Measurements from ENCODE around the gene PIP4K2A. TPM values are rescaled to one million over a fixed set of nuclear protein-coding genes. Genes with fewer than 3 reads are reported as not detected.

The PIP4K2A gene
- total RNA-seq, 2 donors from 2014 or later = 42.6 to 58.6 TPM

DNA sequence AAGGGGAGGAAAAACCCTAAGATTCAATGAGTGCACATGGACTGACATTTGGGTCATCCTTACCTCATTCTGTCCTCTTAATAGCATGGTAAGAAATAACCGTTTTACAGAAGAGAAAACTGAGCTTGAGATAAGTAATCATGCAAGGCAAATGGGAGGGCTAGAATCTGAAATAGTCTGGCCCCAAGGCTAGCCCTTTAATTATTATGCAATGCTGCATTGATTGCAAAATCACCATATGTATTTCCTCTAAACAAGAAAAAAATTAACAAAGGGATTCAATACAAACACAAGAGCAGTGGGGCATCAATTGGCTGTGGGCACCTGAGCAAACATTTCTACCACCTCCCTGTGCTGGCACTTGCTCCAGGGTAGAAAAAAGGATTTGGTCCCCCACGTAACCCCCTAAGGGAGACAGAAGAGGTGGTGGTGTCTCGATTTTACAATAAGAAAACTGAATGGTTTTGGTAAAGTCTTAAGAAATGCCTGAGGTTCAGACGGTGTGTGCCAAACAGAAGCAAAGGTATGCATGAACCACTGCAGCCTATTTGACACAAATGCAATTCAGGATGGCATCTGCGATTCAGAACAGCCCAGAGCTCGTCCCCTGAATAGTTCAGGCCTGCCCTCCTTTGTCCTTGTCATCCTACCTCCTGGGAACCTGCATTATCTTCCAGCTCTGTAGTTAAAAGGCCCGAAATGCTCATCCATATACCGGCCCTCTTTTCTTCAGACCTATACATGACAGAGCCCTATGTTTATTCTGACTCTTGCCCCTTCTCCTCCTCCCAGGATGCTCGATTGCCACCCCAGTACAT, 23.6 kb downstream of the PIP4K2A start:
- H3K4me1 ChIP-seq (ENCODE audit: control insufficient read depth in 1 of 2, low read depth in 2 of 2) = peaks cover 26 to 50% of the 10 kb centered on the region in 2 donors
- TF ChIP-seq, protein P1, sequence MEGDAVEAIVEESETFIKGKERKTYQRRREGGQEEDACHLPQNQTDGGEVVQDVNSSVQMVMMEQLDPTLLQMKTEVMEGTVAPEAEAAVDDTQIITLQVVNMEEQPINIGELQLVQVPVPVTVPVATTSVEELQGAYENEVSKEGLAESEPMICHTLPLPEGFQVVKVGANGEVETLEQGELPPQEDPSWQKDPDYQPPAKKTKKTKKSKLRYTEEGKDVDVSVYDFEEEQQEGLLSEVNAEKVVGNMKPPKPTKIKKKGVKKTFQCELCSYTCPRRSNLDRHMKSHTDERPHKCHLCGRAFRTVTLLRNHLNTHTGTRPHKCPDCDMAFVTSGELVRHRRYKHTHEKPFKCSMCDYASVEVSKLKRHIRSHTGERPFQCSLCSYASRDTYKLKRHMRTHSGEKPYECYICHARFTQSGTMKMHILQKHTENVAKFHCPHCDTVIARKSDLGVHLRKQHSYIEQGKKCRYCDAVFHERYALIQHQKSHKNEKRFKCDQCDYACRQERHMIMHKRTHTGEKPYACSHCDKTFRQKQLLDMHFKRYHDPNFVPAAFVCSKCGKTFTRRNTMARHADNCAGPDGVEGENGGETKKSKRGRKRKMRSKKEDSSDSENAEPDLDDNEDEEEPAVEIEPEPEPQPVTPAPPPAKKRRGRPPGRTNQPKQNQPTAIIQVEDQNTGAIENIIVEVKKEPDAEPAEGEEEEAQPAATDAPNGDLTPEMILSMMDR (IDR thresholded peaks at IDR 0.05) = no peak
- no peaks in the 10 kb centered on the region for H3K9me3 ChIP-seq
- no peak for DNase-seq (ENCODE audit: low spot score)
- H3K27ac ChIP-seq = no peak overlapping the region
- no peak for ATAC-seq (ENCODE audit: insufficient number of reproducible peaks, low FRiP score, low read depth)
- H3K27me3 ChIP-seq (replicated peaks; ENCODE audit: insufficient read depth) = no peaks in the 10 kb centered on the region
- H3K36me3 ChIP-seq = no peaks in the 10 kb centered on the region
- no peak overlapping the region for H3K4me3 ChIP-seq

DNA sequence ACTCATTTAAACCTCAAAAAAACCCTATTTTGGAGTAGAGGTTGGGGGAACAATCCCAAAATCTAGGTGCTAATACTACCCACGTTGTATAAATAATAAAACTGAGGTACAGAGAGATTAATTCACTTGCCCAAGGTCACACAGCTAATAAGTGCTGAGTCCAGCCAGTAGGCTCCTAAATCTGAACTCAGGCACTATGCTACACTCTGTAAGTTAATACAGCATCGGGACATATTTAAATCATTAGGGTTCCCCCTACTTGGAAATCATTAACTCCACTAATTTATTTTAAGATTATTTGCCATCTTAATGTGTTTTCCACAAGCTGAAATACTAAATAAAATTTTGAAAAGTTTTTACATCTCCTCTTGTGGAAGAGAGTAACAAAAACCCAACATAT, 24.2 kb downstream of the PIP4K2A start:
- Histone ChIP-seq H3K4me3 (no peak overlapping the region), H3K27ac (no peak overlapping the region), H3K36me3 (no peaks in the 10 kb centered on the region), H3K27me3 (replicated peaks; ENCODE audit: insufficient read depth) (no peaks in the 10 kb centered on the region), H3K9me3 (no peaks in the 10 kb centered on the region), H3K4me1 (ENCODE audit: control insufficient read depth in 1 of 2, low read depth in 2 of 2) (peaks cover 26 to 53% of the 10 kb centered on the region in 2 donors)
- ATAC-seq (ENCODE audit: insufficient number of reproducible peaks, low FRiP score, low read depth) (no peak), DNase-seq (ENCODE audit: low spot score) (no peak)
- TF ChIP-seq, protein P1 (IDR thresholded peaks at IDR 0.05) = no peak

DNA sequence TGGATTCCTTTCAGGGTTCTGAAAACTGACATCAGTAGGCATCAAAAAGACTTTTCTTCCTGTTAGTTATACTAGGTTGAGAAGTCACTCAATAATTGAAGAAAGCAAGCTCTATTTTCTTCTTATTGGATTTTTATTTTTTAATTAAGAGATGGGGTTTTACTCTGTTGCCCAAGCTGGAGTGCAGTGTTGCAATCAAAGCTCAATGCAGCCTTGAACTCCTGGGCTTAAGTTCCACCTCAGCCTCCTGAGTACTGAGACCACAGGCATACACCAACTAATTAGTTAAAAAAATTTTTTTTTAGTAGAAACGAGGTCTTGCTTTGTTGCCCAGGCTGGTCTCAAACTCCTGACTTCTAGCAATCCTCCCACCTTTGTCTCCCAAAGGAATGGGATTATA, 28.0 kb downstream of the PIP4K2A start:
- H3K9me3 ChIP-seq = no peaks in the 10 kb centered on the region
- TF ChIP-seq, protein P1 (IDR thresholded peaks at IDR 0.05) = no peak
- H3K4me3 ChIP-seq = no peak overlapping the region
- no peak for DNase-seq (ENCODE audit: low spot score)
- H3K27me3 ChIP-seq (replicated peaks; ENCODE audit: insufficient read depth) = no peaks in the 10 kb centered on the region
- H3K36me3 ChIP-seq = no peaks in the 10 kb centered on the region
- H3K27ac ChIP-seq = no peak overlapping the region
- no peak for ATAC-seq (ENCODE audit: insufficient number of reproducible peaks, low FRiP score, low read depth)
- peaks cover 35 to 72% of the 10 kb centered on the region in 2 donors for H3K4me1 ChIP-seq (ENCODE audit: control insufficient read depth in 1 of 2, low read depth in 2 of 2)

DNA sequence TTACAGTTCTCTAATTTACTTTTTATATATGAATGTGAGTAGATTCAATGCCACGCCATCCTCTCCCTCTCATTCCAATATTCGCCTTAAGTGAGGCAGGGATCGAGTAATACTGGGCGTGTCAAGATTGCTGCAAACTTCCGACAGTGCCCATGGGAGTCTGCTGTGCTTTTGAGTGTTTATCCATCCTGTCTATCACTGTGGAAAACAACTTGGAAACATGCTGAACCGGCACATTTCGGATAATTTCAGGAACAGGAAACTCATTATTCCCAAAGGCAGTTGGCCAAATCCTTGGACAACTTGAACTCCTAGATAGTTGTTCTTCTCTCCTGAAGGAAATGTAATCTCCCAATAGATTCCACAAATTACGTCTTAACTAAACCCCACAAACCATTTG, 28.5 kb downstream of the PIP4K2A start:
- TF ChIP-seq, protein P1 (IDR thresholded peaks at IDR 0.05) = no peak
- Histone ChIP-seq H3K4me1 (ENCODE audit: control insufficient read depth in 1 of 2, low read depth in 2 of 2) (peaks cover 34 to 71% of the 10 kb centered on the region in 2 donors), H3K27me3 (replicated peaks; ENCODE audit: insufficient read depth) (no peaks in the 10 kb centered on the region), H3K36me3 (no peaks in the 10 kb centered on the region), H3K4me3 (no peak overlapping the region), H3K9me3 (no peaks in the 10 kb centered on the region), H3K27ac (no peak overlapping the region)
- DNase-seq (ENCODE audit: low spot score) = no peak
- ATAC-seq (ENCODE audit: insufficient number of reproducible peaks, low FRiP score, low read depth) = no peak

DNA sequence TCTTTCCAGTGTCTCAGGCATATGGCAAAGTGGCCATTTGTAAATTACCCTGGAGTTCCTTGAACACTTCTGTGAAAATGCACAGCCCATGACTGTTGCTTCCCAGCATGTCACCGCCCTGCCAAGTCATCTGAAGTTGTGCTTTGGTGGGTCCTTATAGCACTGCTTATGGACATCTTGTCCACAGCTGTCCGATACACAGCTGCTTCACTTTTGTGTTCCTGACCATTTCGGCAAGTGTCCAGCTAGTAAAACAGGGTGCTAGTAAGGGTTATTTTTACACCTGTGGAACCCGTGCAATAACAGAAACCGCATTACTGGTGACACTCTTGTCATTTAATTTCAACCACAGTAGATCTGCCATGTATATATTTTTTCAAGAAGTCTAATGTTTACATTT, 29.7 kb downstream of the PIP4K2A start:
- Histone ChIP-seq H3K27me3 (replicated peaks; ENCODE audit: insufficient read depth) (no peaks in the 10 kb centered on the region), H3K4me1 (ENCODE audit: control insufficient read depth in 1 of 2, low read depth in 2 of 2) (peaks cover 26 to 59% of the 10 kb centered on the region in 2 donors), H3K4me3 (no peak overlapping the region), H3K27ac (no peak overlapping the region), H3K36me3 (no peaks in the 10 kb centered on the region), H3K9me3 (no peaks in the 10 kb centered on the region)
- no peak for ATAC-seq (ENCODE audit: insufficient number of reproducible peaks, low FRiP score, low read depth)
- DNase-seq (ENCODE audit: low spot score) = no peak
- TF ChIP-seq, protein P1 (IDR thresholded peaks at IDR 0.05) = no peak
